ENCODE measurements around the gene LMBRD1. TPM values are rescaled to one million over a fixed set of nuclear protein-coding genes. Genes with fewer than 3 reads are reported as not detected.

The LMBRD1 gene
- total and polyA plus RNA-seq, 2 experiments from 2014 or later, result 54.3 to 88.6 TPM

DNA sequence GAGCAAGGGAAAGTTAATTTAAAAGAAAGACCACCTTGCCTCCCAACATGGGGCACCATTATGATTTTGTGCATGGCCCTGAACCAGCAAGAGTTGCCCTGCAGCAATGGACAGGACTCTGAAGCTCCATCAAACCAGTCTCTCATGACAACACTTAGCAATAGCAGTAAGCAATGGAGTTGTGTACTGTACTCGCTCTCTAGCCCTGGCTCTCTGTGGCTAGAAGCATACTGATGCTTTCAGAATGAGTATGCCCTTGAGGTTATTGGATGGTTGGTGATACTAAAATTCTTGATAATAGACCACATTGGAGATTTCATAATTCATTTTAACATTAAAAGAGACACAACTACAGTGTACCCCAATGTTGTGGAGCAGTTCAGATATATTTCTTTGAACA lies 23.2 kb upstream of the LMBRD1 start:
- Histone ChIP-seq H3K4me1 (ENCODE audit: insufficient read depth) (no peaks in the 10 kb centered on the region), H3K27ac (no peak overlapping the region), H3K36me3 (replicated peaks; ENCODE audit: insufficient read depth, low read depth) (no peaks in the 10 kb centered on the region), H3K4me2 (no peak overlapping the region), H4K20me1 (ENCODE audit: insufficient read depth, poor library complexity, severe bottlenecking) (no peaks in the 10 kb centered on the region), H3K9me3 (ENCODE audit: low read depth) (no peaks in the 10 kb centered on the region), H3K27me3 (no peaks in the 10 kb centered on the region), H3K9me2 (replicated peaks; ENCODE audit: insufficient read depth) (no peaks in the 10 kb centered on the region), H3K79me2 (no peaks in the 10 kb centered on the region), H3K4me3 (no peak overlapping the region), H2AFZ (no peak overlapping the region)
- DNase-seq (ENCODE audit: low spot score), result no peak
- WGBS (ENCODE audit: low lambda C conversion rate, missing lambda C conversion rate), result 100% methylated on average over 1 of the region's 1 CpG
- TF ChIP-seq EZH2phosphoT487 (IDR thresholded peaks at IDR 0.05; ENCODE audit: low read depth, severe bottlenecking, unreplicated experiment) (no peak), CTCF (IDR thresholded peaks at IDR 0.05; ENCODE audit: poor library complexity) (no peak), EZH2 (IDR thresholded peaks at IDR 0.05; ENCODE audit: borderline replicate concordance) (no peak)

GRCh38 chr6:69819138-69819537 lies 22.3 kb upstream of the LMBRD1 start:
- Histone ChIP-seq H3K9me3 (ENCODE audit: low read depth) (no peaks in the 10 kb centered on the region), H3K79me2 (no peaks in the 10 kb centered on the region), H3K27me3 (no peaks in the 10 kb centered on the region), H3K9me2 (replicated peaks; ENCODE audit: insufficient read depth) (no peaks in the 10 kb centered on the region), H3K36me3 (replicated peaks; ENCODE audit: insufficient read depth, low read depth) (no peaks in the 10 kb centered on the region), H3K4me2 (no peak overlapping the region), H3K27ac (no peak overlapping the region), H2AFZ (no peak overlapping the region), H4K20me1 (ENCODE audit: insufficient read depth, poor library complexity, severe bottlenecking) (no peaks in the 10 kb centered on the region), H3K4me3 (no peak overlapping the region), H3K4me1 (ENCODE audit: insufficient read depth) (no peaks in the 10 kb centered on the region)
- 96% methylated on average over 4 of the region's 4 CpGs for WGBS (ENCODE audit: low lambda C conversion rate, missing lambda C conversion rate)
- no peak for DNase-seq (ENCODE audit: low spot score)
- no peak for TF ChIP-seq EZH2phosphoT487 (IDR thresholded peaks at IDR 0.05; ENCODE audit: low read depth, severe bottlenecking, unreplicated experiment)
- TF ChIP-seq CTCF (IDR thresholded peaks at IDR 0.05; ENCODE audit: poor library complexity), result no peak
- TF ChIP-seq EZH2 (IDR thresholded peaks at IDR 0.05; ENCODE audit: borderline replicate concordance), result no peak

DNA sequence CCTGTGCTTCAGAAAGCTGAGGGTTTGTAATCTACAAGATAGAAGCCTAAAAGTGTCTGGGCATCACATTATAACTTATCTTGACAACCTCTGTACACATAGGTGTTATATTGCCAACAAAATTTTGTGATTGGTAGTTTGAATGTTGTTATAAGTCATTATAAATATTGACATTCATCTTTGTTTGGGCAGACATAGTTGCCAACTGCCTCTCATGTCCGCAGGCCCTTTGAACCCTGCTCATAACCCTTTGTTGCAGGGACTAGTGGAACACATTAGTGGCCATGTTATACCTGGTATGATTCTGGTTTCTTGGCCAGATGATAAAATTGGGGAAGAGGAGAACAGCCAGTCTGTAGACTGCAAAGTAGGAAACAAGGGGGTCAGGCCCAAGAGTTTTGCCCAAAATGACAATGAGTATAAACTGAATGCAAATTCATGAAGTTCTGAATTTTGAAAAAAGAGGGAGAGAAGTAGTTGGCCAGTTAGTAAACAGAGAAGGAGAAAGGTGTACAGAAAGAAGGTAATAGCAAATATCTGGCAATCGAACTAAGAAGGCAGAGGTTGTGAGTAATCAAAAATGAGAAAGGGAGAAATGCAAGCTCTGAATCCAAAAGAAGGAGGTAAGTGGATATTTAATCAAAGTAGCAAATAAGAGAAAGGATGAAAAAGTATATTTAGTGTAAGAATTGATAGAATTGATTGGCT lies 21.6 kb upstream of the LMBRD1 start:
- Histone ChIP-seq H3K27ac (no peak overlapping the region), H3K4me3 (no peak overlapping the region), H3K36me3 (replicated peaks; ENCODE audit: insufficient read depth, low read depth) (no peaks in the 10 kb centered on the region), H3K4me2 (no peak overlapping the region), H4K20me1 (ENCODE audit: insufficient read depth, poor library complexity, severe bottlenecking) (no peaks in the 10 kb centered on the region), H3K9me3 (ENCODE audit: low read depth) (no peaks in the 10 kb centered on the region), H3K4me1 (ENCODE audit: insufficient read depth) (no peaks in the 10 kb centered on the region), H2AFZ (no peak overlapping the region), H3K9me2 (replicated peaks; ENCODE audit: insufficient read depth) (no peaks in the 10 kb centered on the region), H3K27me3 (no peaks in the 10 kb centered on the region), H3K79me2 (no peaks in the 10 kb centered on the region)
- no peak for DNase-seq (ENCODE audit: low spot score)
- TF ChIP-seq EZH2 (IDR thresholded peaks at IDR 0.05; ENCODE audit: borderline replicate concordance) (no peak), CTCF (IDR thresholded peaks at IDR 0.05; ENCODE audit: poor library complexity) (no peak), EZH2phosphoT487 (IDR thresholded peaks at IDR 0.05; ENCODE audit: low read depth, severe bottlenecking, unreplicated experiment) (no peak)
- WGBS (ENCODE audit: low lambda C conversion rate, missing lambda C conversion rate), result 79% methylated on average over 2 of the region's 2 CpGs

All from hepatocyte (in vitro differentiated cells).